ELR (cell line): ENCODE data around the gene HOXA11.

Experiments
- DNase-seq: peaks from one replicate; pipeline ENCODE4 v3.0.0-alpha.2; 2015; ENCODE audit warnings: low read depth

The HOXA11 gene

GRCh38 chr7:27192546-27193334 is 7.7 kb upstream of the HOXA11 start:
- DNase-seq, result peak; percentile 71

GRCh38 chr7:27191833-27192545 is 7.0 kb upstream of the HOXA11 start:
- peak; percentile 87 for DNase-seq

GRCh38 chr7:27191161-27191731 is 6.2 kb upstream of the HOXA11 start:
- peak; percentile 41 for DNase-seq

GRCh38 chr7:27189997-27190748 is 5.1 kb upstream of the HOXA11 start:
- peak; percentile 18 for DNase-seq

- peak; percentile 79 for DNase-seq
These were observed 4.4 kb upstream of the HOXA11 start for GRCh38 chr7:27189295-27189996.

GRCh38 chr7:27188386-27189294 is 3.6 kb upstream of the HOXA11 start:
- DNase-seq, result peak; percentile 73

GRCh38 chr7:27187475-27188385 is 2.7 kb upstream of the HOXA11 start:
- peak; percentile 59 for DNase-seq

- peak; percentile 65 for DNase-seq
These were observed 1.8 kb upstream of the HOXA11 start for GRCh38 chr7:27186668-27187474.

- DNase-seq, result peak; percentile 70
These were observed 1.0 kb upstream of the HOXA11 start for GRCh38 chr7:27185854-27186667.

- DNase-seq, result peak; percentile 76
These were observed 557 bp downstream of the HOXA11 start for GRCh38 chr7:27184337-27185012.

GRCh38 chr7:27183682-27184336 is 1.2 kb downstream of the HOXA11 start:
- DNase-seq, result peak; percentile 71

GRCh38 chr7:27182861-27183681 is 2.0 kb downstream of the HOXA11 start:
- DNase-seq, result peak; percentile 66

GRCh38 chr7:27182285-27182841 is 2.7 kb downstream of the HOXA11 start:
- DNase-seq, result peak; percentile 52

GRCh38 chr7:27181795-27182275 is 3.2 kb downstream of the HOXA11 start:
- peak; percentile 53 for DNase-seq
